HUES48 (cell line): ENCODE measurements around the gene GABRD.
"Not testable (repeated sequence)": the region's sequence is repeated elsewhere in the genome, so short reads cannot be mapped to it uniquely, and the experiment has no call there.

Experiments
- H3K27ac ChIP-seq: one replicate; pipeline ENCODE4 v1.7.0; 2013; ENCODE audit warnings: low read depth, low read length, inconsistent platforms
- H3K27me3 ChIP-seq: 2 replicates; pipeline ENCODE4 v1.6.1; 2013; ENCODE audit warnings: mild to moderate bottlenecking, low read length; ENCODE audit not compliant: control insufficient read depth, insufficient read depth
- H3K36me3 ChIP-seq: 2 replicates; pipeline ENCODE4 v1.6.1; 2013; ENCODE audit warnings: low read length; ENCODE audit not compliant: control insufficient read depth, insufficient read depth
- H3K4me1 ChIP-seq: 2 replicates; pipeline ENCODE4 v1.6.1; 2013; ENCODE audit warnings: mild to moderate bottlenecking, low read length; ENCODE audit not compliant: control insufficient read depth, insufficient read depth
- H3K4me3 ChIP-seq: 2 replicates; pipeline ENCODE4 v1.5.1; 2013; ENCODE audit warnings: mild to moderate bottlenecking, low read depth, low read length
- H3K9ac ChIP-seq: 2 replicates; pipeline ENCODE4 v1.6.1; 2013; ENCODE audit warnings: mild to moderate bottlenecking, low read depth, low read length, moderate library complexity
- H3K9me3 ChIP-seq: 2 replicates; pipeline ENCODE4 v1.6.1; 2013; ENCODE audit warnings: low read length; ENCODE audit not compliant: control insufficient read depth, insufficient read depth

Gene GABRD

DNA sequence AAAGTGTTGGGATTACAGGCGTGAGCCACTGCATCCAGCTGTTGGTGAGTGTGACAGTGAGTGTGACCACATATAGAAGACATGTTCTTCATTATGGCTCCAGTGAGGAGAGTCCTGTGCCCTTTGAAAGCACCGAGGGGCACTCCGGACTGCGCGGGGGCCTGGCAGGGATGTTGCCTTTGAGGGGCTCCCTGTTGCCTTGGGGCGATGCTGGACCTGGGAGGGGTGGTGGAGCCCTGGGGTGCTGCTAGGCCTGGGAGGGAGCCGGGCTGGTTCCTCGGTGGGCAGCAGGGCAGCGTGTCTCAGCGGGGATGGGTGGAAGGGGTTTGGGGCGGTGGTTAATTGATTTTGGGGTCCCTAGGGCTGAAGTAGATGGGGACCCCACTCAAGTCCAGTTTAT is 41.0 kb upstream of the GABRD start:
- Histone ChIP-seq H3K9me3 (no peaks in the 10 kb centered on the region), H3K4me3 (no peak overlapping the region), H3K27ac (no peak overlapping the region), H3K36me3 (no peaks in the 10 kb centered on the region), H3K9ac (no peak overlapping the region), H3K27me3 (no peaks in the 10 kb centered on the region), H3K4me1 (no peaks in the 10 kb centered on the region)

DNA sequence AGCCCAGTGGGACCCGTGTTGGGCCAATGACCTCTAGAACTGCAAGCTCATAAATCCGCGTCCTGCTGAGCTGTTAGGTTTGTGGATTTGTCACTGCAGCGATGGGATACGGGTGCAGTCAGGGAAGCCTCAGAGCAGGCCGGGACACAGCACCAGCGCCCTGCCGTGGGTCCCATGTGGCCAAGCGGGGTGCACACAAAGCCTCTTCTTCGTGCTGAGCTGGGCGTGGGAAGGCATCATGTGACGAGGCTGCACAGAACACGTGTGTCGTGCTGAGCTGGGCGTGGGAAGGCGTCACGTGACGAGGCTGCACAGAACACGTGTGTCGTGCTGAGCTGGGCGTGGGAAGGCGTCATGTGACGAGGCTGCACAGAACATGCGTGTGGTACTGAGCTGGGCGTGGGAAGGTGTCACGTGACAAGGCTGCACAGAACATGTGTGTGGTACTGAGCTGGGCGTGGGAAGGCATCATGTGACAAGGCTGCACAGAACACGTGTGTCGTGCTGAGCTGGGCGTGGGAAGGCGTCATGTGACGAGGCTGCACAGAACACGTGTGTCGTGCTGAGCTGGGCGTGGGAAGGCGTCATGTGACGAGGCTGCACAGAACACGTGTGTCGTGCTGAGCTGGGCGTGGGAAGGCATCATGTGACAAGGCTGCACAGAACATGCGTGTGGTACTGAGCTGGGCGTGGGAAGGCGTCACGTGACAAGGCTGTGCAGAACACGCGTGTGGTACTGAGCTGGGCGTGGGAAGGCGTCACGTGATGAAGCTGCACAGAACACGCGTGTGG is 40.3 kb upstream of the GABRD start:
- H3K9me3 ChIP-seq, H3K4me1 ChIP-seq, H3K36me3 ChIP-seq, H3K27me3 ChIP-seq, H3K27ac ChIP-seq, H3K4me3 ChIP-seq, H3K9ac ChIP-seq: not testable (repeated sequence)

DNA sequence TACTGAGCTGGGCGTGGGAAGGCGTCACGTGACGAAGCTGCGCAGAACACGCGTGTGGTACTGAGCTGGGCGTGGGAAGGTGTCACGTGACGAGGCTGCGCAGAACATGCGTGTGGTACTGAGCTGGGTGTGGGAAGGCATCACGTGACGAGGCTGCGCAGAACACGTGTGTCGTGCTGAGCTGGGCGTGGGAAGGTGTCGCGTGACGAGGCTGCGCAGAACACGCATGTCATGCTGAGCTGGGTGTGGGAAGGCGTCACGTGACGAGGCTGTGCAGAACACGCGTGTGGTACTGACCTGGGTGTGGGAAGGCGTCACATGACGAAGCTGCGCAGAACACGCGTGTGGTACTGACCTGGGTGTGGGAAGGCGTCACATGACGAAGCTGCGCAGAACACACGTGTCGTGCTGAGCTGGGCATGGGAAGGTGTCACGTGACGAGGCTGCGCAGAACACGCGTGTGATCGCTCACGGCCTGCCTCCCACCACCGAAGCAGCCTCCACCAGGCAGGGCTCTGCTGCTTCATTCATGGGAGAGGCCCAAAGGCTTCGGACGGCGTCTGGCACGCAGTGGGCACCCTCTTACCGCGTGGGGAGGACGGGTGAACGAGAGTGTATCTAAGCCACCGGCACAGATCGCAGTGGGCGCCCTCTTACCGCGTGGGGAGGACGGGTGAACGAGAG is 39.5 kb upstream of the GABRD start:
- no peaks in the 10 kb centered on the region for H3K27me3 ChIP-seq
- H3K9ac ChIP-seq: no peak overlapping the region
- H3K4me1 ChIP-seq: no peaks in the 10 kb centered on the region
- H3K9me3 ChIP-seq: no peaks in the 10 kb centered on the region
- H3K36me3 ChIP-seq: no peaks in the 10 kb centered on the region
- H3K27ac ChIP-seq: no peak overlapping the region
- H3K4me3 ChIP-seq: no peak overlapping the region

DNA sequence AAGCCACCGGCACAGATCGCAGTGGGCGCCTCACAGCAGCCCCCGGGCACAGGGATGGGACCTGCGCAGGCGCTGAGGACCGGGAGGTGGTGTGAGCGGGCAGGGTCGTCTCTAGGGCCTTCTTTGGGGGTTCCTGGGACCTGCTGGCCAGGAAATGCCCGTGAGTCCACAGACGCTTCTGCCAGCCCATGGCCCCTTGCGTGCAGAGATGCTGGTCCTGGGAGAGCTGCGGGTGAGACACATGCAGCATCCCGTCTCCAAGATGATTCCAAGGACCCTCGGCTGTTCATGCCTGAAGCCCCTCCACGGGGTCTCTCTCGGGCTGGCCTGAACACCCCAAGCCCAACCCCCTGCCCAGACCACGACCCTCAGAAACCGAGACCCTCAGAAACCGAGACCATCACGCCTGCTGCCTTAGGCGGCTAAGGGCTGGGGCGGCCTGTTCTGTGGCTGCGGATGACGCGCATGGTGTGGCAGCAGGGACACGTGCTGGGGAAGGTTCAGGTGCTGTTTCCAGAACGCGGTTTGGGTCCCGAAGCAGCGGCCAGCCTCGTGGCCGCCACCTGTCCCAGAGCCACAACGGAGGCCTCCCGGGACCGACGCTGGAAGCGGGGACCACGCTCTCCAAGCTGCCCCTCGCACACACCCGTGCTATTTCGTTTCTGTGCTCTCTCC is 38.5 kb upstream of the GABRD start:
- no peaks in the 10 kb centered on the region for H3K9me3 ChIP-seq
- no peak overlapping the region for H3K4me3 ChIP-seq
- H3K36me3 ChIP-seq: no peaks in the 10 kb centered on the region
- no peaks in the 10 kb centered on the region for H3K27me3 ChIP-seq
- H3K4me1 ChIP-seq: no peaks in the 10 kb centered on the region
- H3K9ac ChIP-seq: no peak overlapping the region
- H3K27ac ChIP-seq: no peak overlapping the region

GRCh38 chr1:1981142-1981500 is 38.0 kb upstream of the GABRD start:
- H3K27ac ChIP-seq: no peak overlapping the region
- no peaks in the 10 kb centered on the region for H3K9me3 ChIP-seq
- no peaks in the 10 kb centered on the region for H3K27me3 ChIP-seq
- H3K9ac ChIP-seq: no peak overlapping the region
- no peaks in the 10 kb centered on the region for H3K4me1 ChIP-seq
- no peak overlapping the region for H3K4me3 ChIP-seq
- H3K36me3 ChIP-seq: no peaks in the 10 kb centered on the region

GRCh38 chr1:1981631-1982327 is 37.4 kb upstream of the GABRD start:
- not testable (repeated sequence) for H3K4me1 ChIP-seq, H3K36me3 ChIP-seq, H3K9me3 ChIP-seq, H3K9ac ChIP-seq, H3K27ac ChIP-seq, H3K27me3 ChIP-seq, H3K4me3 ChIP-seq

DNA sequence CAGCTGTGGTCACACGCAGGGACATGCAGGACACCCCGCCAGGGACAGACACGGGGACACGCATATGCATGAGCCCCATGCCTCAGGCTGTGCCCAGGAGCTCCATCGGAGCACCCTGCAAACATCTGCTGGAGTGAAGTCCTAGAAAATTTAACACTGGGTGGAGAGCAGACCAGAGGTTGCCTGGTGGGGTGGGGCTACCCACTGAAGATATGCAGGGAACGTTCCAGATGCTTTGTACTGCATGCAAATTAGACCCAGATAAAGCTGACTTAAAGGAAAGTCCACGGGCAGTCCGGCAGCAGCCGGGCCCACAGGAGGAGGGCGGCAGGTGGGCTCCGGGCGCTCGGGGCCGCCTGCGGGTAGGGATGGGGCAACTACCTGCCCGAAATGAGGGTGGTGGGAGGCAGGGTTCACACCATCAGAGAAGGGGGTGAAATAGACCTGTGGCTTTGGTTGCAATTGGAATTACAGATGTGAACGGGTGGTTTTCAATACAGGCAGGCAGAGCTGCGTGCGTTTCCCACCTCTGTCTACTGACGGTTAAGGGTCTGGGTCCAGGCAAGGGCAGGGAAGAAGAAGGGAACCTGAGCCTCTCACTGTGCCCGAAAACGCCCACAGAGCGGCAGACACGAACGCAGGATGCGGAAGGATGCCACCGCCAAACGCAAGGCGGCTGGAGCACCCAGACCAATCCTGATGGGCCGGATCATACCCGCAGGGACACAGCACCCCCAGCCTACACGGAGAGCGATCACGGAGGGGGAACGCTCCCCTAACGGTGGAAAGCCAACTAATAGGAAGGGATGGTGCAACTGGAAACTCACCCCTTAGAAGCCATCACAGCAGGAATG is 36.5 kb upstream of the GABRD start:
- no peaks in the 10 kb centered on the region for H3K27me3 ChIP-seq
- no peaks in the 10 kb centered on the region for H3K36me3 ChIP-seq
- H3K4me1 ChIP-seq: no peaks in the 10 kb centered on the region
- no peak overlapping the region for H3K4me3 ChIP-seq
- no peaks in the 10 kb centered on the region for H3K9me3 ChIP-seq
- H3K9ac ChIP-seq: no peak overlapping the region
- no peak overlapping the region for H3K27ac ChIP-seq

DNA sequence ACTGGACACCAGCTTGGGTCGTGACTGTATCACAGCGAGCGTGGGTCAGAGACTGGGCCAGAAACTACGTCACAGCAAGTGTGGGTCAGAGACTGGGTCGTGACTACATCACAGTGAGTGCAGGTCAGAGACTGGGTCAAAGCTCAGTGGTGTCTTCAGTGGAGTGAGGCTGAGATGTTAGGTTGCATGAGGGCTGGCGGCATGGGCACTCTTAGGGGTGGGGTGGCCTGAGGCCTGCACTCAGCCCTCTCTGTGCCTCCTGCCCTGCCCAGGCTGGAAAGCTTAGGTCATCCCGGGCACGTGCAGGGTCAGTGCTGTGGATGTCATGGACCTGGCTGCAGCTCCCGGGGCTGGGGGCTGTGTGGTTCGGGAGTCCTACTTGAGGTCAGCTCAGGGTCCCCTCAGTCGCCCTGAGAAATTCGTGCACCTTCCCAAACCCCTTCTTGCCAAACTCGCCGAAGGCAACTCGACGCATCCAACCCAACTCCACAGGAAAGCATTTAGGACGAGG is 34.5 kb upstream of the GABRD start:
- H3K27me3 ChIP-seq: no peaks in the 10 kb centered on the region
- no peaks in the 10 kb centered on the region for H3K9me3 ChIP-seq
- H3K36me3 ChIP-seq: no peaks in the 10 kb centered on the region
- no peak overlapping the region for H3K9ac ChIP-seq
- no peak overlapping the region for H3K4me3 ChIP-seq
- no peaks in the 10 kb centered on the region for H3K4me1 ChIP-seq
- H3K27ac ChIP-seq: no peak overlapping the region

DNA sequence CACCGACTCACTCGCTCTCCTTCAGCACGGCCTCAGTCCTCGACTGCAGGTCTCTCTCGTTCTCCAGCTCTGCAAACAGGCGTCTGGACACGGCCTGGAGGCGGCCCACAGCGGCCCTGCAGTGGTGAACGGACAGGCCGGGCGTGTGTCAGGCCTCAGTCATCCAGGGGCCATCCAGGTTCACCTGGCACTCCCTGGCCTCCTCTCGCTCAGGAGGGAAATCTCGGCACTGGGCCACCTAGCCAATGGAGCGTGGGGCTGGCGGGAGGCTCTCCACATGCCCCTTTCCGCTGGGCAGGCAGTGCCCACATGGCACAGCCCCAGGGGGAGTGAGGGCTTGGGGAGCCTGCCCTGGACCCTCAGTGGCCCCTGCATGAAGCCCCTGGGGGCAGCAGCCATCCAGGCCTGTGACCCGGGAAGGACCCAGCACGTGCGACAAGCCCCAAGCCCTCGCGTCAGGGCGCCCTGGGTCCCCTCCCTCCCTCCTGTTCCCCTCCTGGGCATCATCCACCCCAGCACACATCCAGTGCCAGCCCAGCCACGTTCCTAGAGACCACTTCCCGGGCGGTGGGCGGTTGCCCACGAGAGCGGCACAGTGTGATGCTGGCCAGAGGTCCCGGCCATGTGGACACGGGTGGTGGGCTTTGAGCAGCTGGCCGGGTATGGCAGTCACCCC is 33.6 kb upstream of the GABRD start:
- no peaks in the 10 kb centered on the region for H3K27me3 ChIP-seq
- H3K36me3 ChIP-seq: no peaks in the 10 kb centered on the region
- no peaks in the 10 kb centered on the region for H3K9me3 ChIP-seq
- H3K4me3 ChIP-seq: no peak overlapping the region
- H3K9ac ChIP-seq: no peak overlapping the region
- no peak overlapping the region for H3K27ac ChIP-seq
- H3K4me1 ChIP-seq: no peaks in the 10 kb centered on the region
